Hepatocyte (in vitro differentiated cells): ENCODE results near the gene STARD13. TPM values are rescaled to one million over a fixed set of nuclear protein-coding genes. Genes with fewer than 3 reads are reported as not detected.

Experiments used
- DNase-seq: peaks from one replicate; pipeline ENCODE4 v3.0.0-alpha.2; 2016; ENCODE audit warnings: low spot score
- H2AFZ ChIP-seq: fragments of 200-600 bp; sonication (generic); 2 replicates; pipeline ENCODE4 v1.6.0; 2016; ENCODE audit warnings: antibody characterized with exemption, mild to moderate bottlenecking
- H3K27ac ChIP-seq: fragments of 200-600 bp; sonication (generic); 2 replicates; pipeline ENCODE4 v1.5.1; 2016; ENCODE audit warnings: mild to moderate bottlenecking
- H3K27me3 ChIP-seq: fragments of 200-600 bp; sonication (generic); 2 replicates; pipeline ENCODE4 v1.6.1; 2016
- H3K36me3 ChIP-seq: fragments of 200-600 bp; sonication (generic); replicated peaks from 2 replicates; pipeline ENCODE4 v1.5.1; 2016; ENCODE audit warnings: low read depth; ENCODE audit not compliant: insufficient read depth
- H3K4me1 ChIP-seq: fragments of 200-600 bp; sonication (generic); 2 replicates; pipeline ENCODE4 v1.5.1; 2016; ENCODE audit warnings: mild to moderate bottlenecking, moderate library complexity; ENCODE audit not compliant: insufficient read depth
- H3K4me2 ChIP-seq: fragments of 200-600 bp; sonication (generic); 2 replicates; pipeline ENCODE4 v1.6.0; 2016
- H3K4me3 ChIP-seq: fragments of 200-600 bp; sonication (generic); 2 replicates; pipeline ENCODE4 v1.5.1; 2016; ENCODE audit warnings: mild to moderate bottlenecking
- H3K79me2 ChIP-seq: fragments of 200-600 bp; sonication (generic); 2 replicates; pipeline ENCODE4 v1.6.0; 2017; ENCODE audit warnings: mild to moderate bottlenecking
- H3K9me2 ChIP-seq: fragments of 200-600 bp; sonication (generic); replicated peaks from 2 replicates; pipeline ENCODE4 v1.6.0; 2017; ENCODE audit warnings: mild to moderate bottlenecking; ENCODE audit not compliant: insufficient read depth
- H3K9me3 ChIP-seq: fragments of 200-600 bp; sonication (generic); 2 replicates; pipeline ENCODE4 v1.5.1; 2016; ENCODE audit warnings: low read depth, mild to moderate bottlenecking
- H4K20me1 ChIP-seq: fragments of 200-600 bp; sonication (generic); 2 replicates; pipeline ENCODE4 v1.6.0; 2016; ENCODE audit warnings: mild to moderate bottlenecking; ENCODE audit not compliant: insufficient read depth, poor library complexity, severe bottlenecking
- EZH2 ChIP-seq: fragments of 200-600 bp; sonication (generic); IDR thresholded peaks from 2 replicates; pipeline ENCODE4 v1.6.1; 2016; ENCODE audit warnings: antibody characterized with exemption, mild to moderate bottlenecking, borderline replicate concordance
- EZH2phosphoT487 ChIP-seq: fragments of 200-600 bp; sonication (generic); IDR thresholded peaks from one replicate; pipeline ENCODE4 v1.6.1; 2018; ENCODE audit warnings: antibody characterized with exemption, mild to moderate bottlenecking, low read depth, moderate library complexity; ENCODE audit not compliant: unreplicated experiment, severe bottlenecking
- WGBS: methylation state at CpG from one replicate; pipeline ENCODE4 v1.1.6; 2016; ENCODE audit warnings: low lambda C conversion rate; ENCODE audit errors: missing lambda C conversion rate; 5-methylcytosine and 5-hydroxymethylcytosine counted together
- polyA plus RNA-seq: library from polyadenylated mRNA; unstranded; fragments of >200 nt; fragmentation: Nextera tagmentation; extraction: Ambion mirVana; gene quantifications from 2 replicates; pipeline ENCODE4 v1.2.1, GENCODE V29; 2016
- total RNA-seq: library from RNA; depleted of rRNA; stranded (reverse); fragments of >200 nt; gene quantifications from 2 replicates; pipeline ENCODE4 v1.2.3, GENCODE V29; 2014
- TF ChIP-seq, protein P1 (sequence below): fragments of 200-600 bp; sonication (generic); IDR thresholded peaks from 2 replicates; pipeline ENCODE4 v1.5.1; 2016; ENCODE audit warnings: antibody characterized with exemption, mild to moderate bottlenecking; ENCODE audit not compliant: poor library complexity

STARD13 gene
- total and polyA plus RNA-seq, 2 experiments from 2014 or later = 5.4 to 13.5 TPM

DNA sequence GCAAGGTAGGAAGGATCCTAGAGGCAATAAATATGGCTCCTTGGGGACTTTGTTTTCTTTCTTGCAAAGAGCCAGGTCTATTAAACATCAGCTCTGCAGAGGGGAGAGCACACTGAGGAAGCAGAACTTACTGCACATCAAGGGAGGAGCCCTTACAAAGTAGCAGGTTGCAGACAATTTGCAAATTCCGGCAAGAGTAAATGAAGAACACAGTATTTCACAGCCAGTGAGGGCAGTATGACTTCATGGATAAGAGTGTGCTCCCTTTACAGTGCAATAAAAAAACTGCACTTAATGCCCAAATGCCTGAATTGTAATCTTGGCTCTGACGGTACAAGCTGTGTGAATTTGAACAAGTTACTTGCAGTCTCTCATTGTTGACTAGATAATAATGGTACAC is 75.5 kb downstream of the STARD13 start:
- WGBS = 75% methylated on average over 2 of the region's 2 CpGs
- no peak for TF ChIP-seq EZH2phosphoT487
- TF ChIP-seq, protein P1, sequence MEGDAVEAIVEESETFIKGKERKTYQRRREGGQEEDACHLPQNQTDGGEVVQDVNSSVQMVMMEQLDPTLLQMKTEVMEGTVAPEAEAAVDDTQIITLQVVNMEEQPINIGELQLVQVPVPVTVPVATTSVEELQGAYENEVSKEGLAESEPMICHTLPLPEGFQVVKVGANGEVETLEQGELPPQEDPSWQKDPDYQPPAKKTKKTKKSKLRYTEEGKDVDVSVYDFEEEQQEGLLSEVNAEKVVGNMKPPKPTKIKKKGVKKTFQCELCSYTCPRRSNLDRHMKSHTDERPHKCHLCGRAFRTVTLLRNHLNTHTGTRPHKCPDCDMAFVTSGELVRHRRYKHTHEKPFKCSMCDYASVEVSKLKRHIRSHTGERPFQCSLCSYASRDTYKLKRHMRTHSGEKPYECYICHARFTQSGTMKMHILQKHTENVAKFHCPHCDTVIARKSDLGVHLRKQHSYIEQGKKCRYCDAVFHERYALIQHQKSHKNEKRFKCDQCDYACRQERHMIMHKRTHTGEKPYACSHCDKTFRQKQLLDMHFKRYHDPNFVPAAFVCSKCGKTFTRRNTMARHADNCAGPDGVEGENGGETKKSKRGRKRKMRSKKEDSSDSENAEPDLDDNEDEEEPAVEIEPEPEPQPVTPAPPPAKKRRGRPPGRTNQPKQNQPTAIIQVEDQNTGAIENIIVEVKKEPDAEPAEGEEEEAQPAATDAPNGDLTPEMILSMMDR = no peak
- TF ChIP-seq EZH2 = no peak
- Histone ChIP-seq H2AFZ (no peak overlapping the region), H3K4me3 (no peak overlapping the region), H3K4me1 (peaks cover 47% of the 10 kb centered on the region), H3K27ac (no peak overlapping the region), H3K27me3 (no peaks in the 10 kb centered on the region), H3K9me3 (no peaks in the 10 kb centered on the region), H4K20me1 (no peaks in the 10 kb centered on the region), H3K9me2 (no peaks in the 10 kb centered on the region), H3K4me2 (no peak overlapping the region), H3K79me2 (peaks cover 15% of the 10 kb centered on the region), H3K36me3 (no peaks in the 10 kb centered on the region)
- DNase-seq = no peak

DNA sequence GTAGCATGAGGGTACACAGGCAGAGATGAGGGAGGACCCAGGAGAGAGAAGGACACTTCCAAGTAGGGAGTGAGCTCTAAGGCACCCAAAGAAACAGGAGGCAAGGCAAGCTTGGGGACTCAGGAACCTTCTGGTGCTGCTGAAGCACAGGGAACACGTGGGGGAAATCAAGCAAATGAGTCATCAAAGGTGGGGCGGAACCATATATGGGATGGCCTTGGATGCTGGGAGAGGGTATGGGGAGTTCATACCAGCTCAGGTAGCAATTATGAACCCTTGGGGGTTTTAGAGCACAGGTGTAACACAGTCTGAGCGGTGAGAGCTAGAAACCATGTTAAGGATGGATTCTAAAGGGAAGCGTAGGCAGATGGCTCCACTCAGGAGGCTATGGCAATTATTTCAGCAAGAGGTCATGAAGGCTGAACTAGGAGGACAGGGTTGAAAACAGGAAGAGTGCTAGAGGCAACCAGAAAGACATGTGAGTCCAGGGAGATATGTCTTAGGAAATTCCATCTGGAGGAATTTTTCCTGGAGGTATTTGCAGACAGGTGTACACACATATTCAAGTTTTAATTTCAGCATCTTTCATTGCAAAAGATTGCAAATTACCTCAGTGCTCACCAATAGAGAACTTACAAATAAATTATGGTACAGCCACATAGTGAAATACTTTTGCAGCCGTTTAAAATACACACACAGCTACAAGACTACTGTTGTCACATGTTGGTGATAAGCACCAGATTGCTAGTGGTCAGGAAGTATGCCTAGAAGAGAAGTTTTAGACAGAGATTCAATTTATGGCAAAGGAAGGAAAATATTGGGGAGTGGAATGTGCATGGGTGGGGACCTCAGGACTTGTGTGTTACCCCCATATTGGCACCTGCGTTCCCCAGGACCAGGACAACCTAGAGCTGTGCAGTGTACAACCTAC is 77.0 kb downstream of the STARD13 start:
- no peak overlapping the region for H3K4me3 ChIP-seq
- no peaks in the 10 kb centered on the region for H3K27me3 ChIP-seq
- H2AFZ ChIP-seq = no peak overlapping the region
- H4K20me1 ChIP-seq = no peaks in the 10 kb centered on the region
- peak; percentile 34 for DNase-seq
- H3K4me2 ChIP-seq = no peak overlapping the region
- H3K9me3 ChIP-seq = no peaks in the 10 kb centered on the region
- H3K9me2 ChIP-seq = no peaks in the 10 kb centered on the region
- peaks cover 23% of the 10 kb centered on the region for H3K79me2 ChIP-seq
- peak overlapping the region; percentile 65 for H3K27ac ChIP-seq
- H3K36me3 ChIP-seq = no peaks in the 10 kb centered on the region
- H3K4me1 ChIP-seq = peaks cover 33% of the 10 kb centered on the region
- WGBS = 72% methylated on average over 6 of the region's 6 CpGs
- no peak for TF ChIP-seq EZH2phosphoT487

DNA sequence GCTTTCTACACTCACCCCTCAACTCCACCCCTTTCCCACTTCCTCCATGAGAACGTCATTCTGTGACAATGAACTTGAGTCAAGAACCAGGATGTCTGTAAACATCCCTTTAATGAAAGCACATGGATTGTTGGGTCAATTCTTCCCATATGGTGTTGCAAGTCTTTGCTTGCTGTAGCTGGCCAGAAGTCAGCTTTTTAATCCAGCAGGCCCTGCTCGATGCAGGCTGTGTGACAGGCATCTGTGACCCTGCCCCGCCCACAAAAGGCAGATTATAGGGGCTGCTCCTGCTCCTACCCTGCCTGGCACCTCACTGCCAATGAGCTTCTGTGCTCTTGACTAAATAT is 78.0 kb downstream of the STARD13 start:
- TF ChIP-seq EZH2phosphoT487 (no peak), EZH2 (no peak)
- TF ChIP-seq, protein P1 = no peak
- 38% methylated on average over 3 of the region's 3 CpGs for WGBS
- Histone ChIP-seq H3K27ac (peak overlapping the region; percentile 65), H4K20me1 (no peaks in the 10 kb centered on the region), H3K36me3 (no peaks in the 10 kb centered on the region), H3K79me2 (peaks cover 30% of the 10 kb centered on the region), H3K4me2 (peak overlapping the region; percentile 27), H3K4me3 (no peak overlapping the region), H3K4me1 (peaks cover 24% of the 10 kb centered on the region), H3K9me3 (no peaks in the 10 kb centered on the region), H3K9me2 (no peaks in the 10 kb centered on the region), H3K27me3 (no peaks in the 10 kb centered on the region), H2AFZ (no peak overlapping the region)
- peak; percentile 52 for DNase-seq

DNA sequence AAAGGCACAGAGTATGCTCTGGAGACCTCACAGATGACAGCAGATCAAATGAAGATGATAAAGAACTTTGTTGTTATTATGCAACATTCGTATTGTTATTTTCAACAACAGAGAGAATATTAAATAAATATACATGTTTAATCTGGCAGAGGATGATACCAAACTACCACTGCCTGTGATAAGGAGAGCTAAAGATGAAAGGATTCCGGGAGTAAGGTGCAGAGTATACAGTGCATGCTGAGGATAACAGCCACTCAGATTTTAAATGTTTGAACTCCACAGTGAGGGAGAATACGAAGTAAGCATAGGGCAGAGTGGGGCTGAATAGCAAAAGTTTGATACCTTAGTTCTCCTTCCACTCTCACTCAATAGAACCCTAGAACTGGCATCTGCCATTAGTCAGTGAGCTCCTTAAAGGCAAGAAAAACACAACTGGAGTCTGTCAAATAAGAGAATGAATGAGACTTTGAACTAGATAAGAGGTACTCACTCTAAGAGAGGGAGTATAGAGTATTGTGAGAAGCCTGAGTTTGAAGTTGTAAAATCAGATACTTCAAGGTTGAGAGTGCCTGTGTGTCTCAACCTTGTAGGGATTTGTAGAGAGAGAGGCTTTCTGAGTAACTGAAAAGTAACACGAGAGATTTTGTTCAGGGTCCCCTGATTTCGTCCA is 78.5 kb downstream of the STARD13 start:
- Histone ChIP-seq H3K4me2 (peak overlapping the region; percentile 27), H3K4me3 (no peak overlapping the region), H3K79me2 (peaks cover 35% of the 10 kb centered on the region), H4K20me1 (no peaks in the 10 kb centered on the region), H3K36me3 (no peaks in the 10 kb centered on the region), H3K9me3 (no peaks in the 10 kb centered on the region), H3K9me2 (no peaks in the 10 kb centered on the region), H2AFZ (no peak overlapping the region), H3K4me1 (peaks cover 20% of the 10 kb centered on the region), H3K27ac (peak overlapping the region; percentile 65), H3K27me3 (no peaks in the 10 kb centered on the region)
- no peak for TF ChIP-seq EZH2
- TF ChIP-seq, protein P1 = no peak
- TF ChIP-seq EZH2phosphoT487 = no peak
- 55% methylated on average over 5 of the region's 5 CpGs for WGBS
- no peak for DNase-seq
